Hematopoietic multipotent progenitor cell treated with erythropoietin and hydrocortisone succinate and interleukin-3 and kit ligand, for 4 days (in vitro differentiated cells): ENCODE data around the gene SGIP1.

Experiments used
- DNase-seq: peaks from one replicate; pipeline ENCODE4 v3.0.0-alpha.2; 2015

Gene SGIP1

DNA sequence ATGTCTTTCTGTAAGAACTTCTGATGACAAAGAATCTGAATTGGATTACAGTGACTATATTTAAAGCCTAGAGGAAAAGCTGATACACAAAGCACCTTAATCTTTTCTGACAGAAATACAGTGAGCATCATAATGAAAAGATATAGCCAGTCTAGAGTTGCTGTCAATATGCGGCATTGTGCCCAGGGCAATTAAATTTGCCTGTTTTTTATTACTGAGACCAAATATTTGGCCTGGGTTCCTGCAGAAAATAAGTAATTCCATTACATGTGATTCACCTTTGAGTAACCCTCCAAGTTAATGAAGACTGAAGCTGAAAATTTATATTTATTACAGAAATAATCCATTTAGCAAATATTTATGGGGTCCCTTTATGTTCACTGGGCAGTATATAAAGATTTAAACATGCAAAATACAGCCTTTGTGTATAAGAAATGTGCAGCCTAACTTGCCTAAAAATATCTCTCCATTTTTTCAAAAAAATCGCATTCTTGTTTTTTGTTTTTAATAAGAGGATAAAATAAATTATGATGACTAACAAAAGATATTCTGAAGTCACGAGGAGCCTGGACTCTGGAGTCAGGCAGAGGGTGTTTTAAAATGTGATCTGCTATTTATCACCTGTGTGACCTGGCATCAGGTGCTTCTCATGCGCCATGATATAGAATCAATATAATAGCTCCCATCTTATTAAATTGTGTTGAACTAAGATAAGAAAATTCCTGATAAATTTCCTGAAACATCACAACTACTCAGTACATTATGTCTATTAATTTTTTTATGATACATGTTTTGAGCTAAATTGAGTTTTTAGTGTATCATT lies 83.6 kb downstream of the SGIP1 start:
- DNase-seq, result no peak

- DNase-seq, result no peak
Observed at GRCh38 chr1:66618390-66618789, 84.4 kb downstream of the SGIP1 start.

DNA sequence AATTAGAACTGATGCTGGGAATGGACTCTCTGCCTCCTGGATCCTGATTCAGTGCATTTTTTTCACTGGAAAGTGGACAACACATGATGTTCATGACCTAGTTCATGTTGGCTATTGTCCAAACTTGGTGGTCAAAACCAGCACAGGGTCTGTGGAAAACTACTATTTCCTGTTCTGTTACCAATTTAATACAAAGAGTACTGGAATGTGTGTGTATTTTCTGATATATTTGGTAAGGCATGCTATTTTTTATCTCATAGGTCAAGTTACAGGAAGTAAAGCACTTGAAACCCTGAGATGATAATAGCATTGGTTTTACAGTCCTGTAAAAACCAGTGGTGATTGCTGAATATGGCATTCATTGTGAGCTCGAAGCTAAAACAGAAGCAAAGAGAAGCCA lies 89.9 kb downstream of the SGIP1 start:
- DNase-seq, result peak; percentile 25

DNA sequence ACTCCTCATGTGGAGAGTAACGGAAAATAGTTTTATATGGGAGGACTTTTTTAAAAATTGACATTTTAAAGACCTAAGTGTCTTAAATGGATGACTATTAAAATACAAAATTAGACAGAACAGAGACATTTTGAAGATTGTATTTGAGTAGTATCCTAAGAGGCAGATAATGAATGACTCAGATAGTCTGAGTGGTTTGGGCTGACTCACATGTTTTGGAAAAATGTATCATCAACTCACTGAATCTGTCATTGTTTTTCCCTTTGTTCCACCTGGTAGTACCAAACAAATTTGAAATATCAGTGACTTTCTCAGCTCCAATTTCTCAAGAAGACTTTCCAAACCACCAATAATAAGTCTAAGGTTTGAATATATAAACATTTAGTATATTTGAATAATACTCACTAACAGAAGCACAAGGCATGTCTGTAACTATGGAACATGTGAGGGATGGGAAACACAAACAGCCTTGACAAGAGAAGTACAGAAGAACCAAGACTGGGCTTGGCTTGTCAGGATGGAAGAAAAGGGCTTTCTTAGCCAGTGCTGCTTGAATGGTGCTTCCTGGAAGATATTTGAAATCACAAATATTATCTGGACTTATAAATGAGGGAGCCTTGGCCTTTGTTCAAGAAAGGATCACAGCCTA lies 90.6 kb downstream of the SGIP1 start:
- DNase-seq, result no peak

- no peak for DNase-seq
Observed at GRCh38 chr1:66626261-66626660, 92.3 kb downstream of the SGIP1 start.

DNA sequence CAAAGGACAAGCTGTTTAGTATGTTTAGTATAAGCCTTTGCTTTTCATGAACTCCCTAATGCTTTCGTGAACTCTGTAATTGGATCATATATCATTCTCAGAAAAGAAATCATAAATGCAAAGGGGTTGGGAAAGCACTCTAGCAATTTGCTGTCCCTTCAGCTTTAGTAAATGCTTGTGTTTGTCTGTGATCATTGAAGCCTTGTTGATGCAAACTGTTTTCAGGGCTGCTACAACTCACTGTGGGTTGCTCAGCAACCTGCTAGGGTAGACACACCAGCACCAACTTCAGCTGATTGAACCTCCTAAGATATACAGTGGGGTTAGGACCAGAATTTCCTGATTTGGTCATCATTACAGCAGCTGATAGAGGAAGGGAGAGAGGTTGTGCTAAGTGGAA lies 95.0 kb downstream of the SGIP1 start:
- no peak for DNase-seq

- no peak for DNase-seq
Observed at GRCh38 chr1:66633159-66633558, 99.2 kb downstream of the SGIP1 start.

DNA sequence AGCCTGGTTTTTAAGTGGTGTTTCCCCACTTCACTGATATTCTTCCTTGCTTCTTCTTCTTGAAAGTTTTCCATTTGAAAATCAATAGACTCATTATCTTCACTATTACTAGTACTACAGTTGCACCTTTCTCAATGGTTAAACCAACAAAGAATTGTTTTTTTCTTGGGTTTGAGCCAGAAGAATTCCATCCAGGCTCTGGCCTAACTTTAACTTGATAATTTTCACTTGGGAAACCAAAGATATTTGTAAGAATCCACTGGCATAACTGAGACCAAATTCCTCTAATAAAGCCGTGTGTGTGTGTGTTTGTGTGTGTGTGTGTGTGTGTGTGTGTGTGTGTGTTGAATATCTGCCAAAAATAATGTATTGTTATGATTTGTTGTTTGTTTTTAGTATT lies 103.2 kb downstream of the SGIP1 start:
- DNase-seq, result no peak

DNA sequence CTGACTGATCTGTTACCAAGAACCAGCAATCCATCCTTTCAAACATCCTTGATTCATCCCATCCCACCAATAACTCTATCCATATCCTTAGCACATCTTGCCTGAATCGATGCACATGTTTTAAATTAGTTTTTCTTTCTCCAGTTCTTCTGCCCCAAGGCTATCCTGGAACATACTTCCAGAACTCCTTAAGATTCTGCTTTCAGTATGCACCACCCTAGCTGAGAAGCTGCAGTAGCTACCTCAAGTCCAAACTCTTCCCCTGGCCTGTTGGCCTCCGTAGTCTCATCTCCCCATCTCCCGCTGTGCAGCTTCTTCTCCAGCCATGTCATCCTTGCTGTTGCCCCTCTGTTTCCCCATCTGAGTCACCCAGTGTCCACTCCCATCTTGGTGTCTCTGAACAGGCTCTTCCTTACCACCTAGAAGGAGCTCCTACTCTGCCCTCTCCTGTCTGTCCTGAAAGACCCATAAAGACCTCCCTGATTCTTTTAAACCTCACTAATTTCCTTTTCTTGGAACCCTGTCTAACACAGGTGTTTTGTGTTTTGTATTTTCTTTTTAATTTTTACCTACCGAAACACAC lies 108.0 kb downstream of the SGIP1 start:
- DNase-seq, result no peak

DNA sequence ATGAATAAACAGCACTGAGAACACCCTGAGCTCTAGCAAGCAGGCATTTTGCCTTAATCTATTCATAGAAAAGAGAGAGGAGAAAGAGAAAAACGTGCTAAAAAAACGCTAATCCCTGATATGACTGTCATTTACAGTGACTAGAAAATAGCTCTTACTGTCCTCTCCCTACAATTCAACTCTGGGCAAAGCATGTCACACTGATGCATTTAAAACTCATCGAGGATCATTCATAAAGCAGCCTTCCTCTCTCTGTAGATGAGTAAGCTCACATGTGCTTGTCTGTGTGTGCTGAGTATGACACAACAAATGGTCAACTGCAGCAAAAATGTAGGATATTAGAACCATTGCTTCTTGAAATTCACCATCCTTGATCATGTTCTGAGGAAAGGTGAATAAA lies 109.0 kb downstream of the SGIP1 start:
- DNase-seq, result no peak

DNA sequence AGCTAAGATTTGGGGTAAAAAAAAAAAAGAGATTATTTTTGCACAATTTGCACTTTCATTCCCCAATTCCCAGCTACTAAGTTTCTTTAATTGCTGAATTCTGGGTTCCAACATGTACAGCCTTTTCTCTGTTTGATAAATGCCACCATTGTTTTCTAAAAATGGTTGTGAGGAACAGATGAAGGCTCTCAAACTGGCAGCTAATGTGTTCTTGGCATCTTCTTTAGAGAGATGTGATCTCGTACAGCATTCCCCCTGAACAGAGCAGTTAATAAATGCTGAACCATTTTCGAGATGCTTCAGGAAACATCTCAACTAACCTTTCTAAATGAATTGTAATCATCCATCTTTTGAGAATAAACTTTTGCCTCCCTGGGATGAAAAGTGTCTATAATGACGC lies 110.4 kb downstream of the SGIP1 start:
- no peak for DNase-seq

DNA sequence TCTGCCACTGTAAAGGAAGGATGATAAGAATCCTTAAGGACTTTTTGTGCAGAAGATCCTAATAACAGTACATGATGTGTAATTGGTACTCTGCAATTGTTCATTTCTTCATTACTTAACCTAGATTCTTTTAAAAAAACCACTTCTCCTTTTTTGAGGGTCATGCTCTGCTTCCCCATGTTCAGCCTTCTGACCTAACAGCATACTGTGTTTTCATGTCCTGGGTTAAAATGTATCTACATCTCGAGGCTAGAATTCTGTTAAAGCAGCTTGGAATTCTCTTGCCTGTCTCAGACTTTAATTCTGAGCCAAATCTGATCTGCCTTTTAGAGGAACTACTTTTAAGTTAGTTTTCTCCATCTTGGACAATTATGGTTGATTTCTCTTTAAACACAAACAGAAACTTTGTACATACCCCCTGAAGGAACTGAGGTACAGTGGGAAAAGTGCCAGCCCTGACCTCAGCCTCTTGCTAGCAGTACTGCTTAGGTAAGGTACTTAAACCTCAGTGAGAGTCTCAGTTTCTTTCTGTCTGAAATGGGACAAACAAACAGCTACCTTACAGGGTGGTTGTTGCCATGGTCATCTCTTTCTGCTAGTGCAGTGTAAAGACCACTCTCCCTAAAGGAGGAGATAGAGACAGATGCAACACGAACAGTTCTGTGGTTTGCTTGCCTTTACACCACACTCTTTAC lies 115.1 kb downstream of the SGIP1 start:
- DNase-seq, result peak; percentile 75

- DNase-seq, result no peak
Observed at GRCh38 chr1:66652556-66652955, 118.6 kb downstream of the SGIP1 start.

GRCh38 chr1:66654643-66655042 lies 120.7 kb downstream of the SGIP1 start:
- DNase-seq, result no peak

DNA sequence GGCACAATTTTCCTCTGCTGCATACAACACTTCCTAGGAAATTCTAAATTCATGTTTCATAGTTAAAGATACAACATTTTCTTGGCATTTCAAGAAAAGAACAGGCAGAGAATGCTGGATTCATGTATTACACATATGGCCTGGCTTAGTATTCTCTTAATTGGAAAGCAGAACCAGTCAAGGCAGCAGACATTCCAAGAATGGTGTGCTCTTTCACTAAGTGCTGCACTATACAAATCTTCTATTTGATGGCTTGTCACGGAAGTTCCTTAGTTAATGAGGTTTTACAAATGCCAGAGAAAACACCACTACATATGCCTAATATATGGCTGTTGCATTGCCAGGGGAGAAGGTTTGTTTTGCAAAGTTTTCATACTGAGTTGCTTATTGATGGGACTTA lies 137.5 kb downstream of the SGIP1 start:
- no peak for DNase-seq

GRCh38 chr1:66676613-66677298 lies 142.8 kb downstream of the SGIP1 start:
- no peak for DNase-seq

DNA sequence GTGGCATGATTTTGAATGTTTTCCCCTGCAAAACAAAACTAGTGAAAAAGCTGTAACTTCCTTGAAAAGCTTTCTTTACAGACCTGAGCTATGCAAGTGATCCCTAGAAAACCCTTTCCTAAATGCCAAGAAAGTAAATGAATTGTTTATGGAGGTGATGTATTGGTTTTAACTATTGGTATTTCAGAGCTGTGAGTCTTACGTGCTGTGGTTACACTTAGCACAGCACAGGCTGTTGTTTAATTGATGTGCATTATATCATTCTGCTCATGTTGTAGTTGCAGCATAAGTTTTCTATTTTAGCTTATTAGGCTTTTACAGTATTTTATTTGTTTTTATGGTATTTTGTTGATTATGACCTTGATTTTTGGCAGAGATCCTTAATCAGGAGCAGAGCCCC lies 144.2 kb downstream of the SGIP1 start:
- DNase-seq, result no peak

DNA sequence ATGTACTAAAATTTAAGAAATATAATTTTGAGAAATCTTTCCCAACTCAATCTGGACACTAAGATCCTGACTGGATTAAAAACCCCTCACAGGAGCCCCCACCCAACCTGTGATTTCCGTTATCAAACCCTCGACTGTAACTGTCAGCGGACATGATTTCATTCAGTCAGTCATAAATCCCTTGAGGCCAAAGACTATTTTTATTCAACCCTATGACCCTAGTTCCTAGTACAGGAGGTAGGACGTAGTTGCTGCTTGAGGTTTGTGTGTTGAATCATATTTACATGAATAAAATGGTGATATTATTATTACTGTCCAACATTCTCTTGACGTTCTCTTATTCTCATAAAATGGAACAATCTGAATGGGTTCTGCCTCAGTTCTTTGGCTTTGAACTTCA lies 145.2 kb downstream of the SGIP1 start:
- DNase-seq, result no peak

- DNase-seq, result no peak
Observed at GRCh38 chr1:66681686-66682085, 147.7 kb downstream of the SGIP1 start.

- no peak for DNase-seq
Observed at GRCh38 chr1:66682106-66682505, 148.2 kb downstream of the SGIP1 start.

- no peak for DNase-seq
Observed at GRCh38 chr1:66684353-66684752, 150.4 kb downstream of the SGIP1 start.

- DNase-seq, result no peak
Observed at GRCh38 chr1:66685265-66685664, 151.3 kb downstream of the SGIP1 start.

- no peak for DNase-seq
Observed at GRCh38 chr1:66685670-66686069, 151.7 kb downstream of the SGIP1 start.
